WTC11 (cell line): Measurements from ENCODE around the gene ATG13. TPM values are rescaled to one million over a fixed set of nuclear protein-coding genes. Genes with fewer than 3 reads are reported as not detected.

ENCODE experiments used
- ATAC-seq: fragments of 200-7000 bp; cut with Tn5 transposase; 2 replicates; pipeline ENCODE4 v1.10.0; 2021; ENCODE audit warnings: mild to moderate bottlenecking, moderate library complexity
- CTCF ChIA-PET: fragments of 300-600 bp; sonication (Branson Sonifier 250); formaldehyde crosslinking; loops from one replicate; lab custom pipeline; 2021; ENCODE audit warnings: antibody characterized with exemption; lab: Charles Lee
- POLR2A ChIA-PET: fragments of 350-600 bp; sonication (Branson Sonifier 250); formaldehyde crosslinking; loops from one replicate; lab custom pipeline; 2021; ENCODE audit warnings: antibody characterized with exemption; lab: Charles Lee
- DNase-seq: peaks from one replicate; pipeline ENCODE4 v3.0.0; 2021; ENCODE audit warnings: low spot score
- H3K27ac Mint-ChIP-seq: 2 replicates; pipeline ENCODE4 v1.8.0; 2021; ENCODE audit warnings: mixed read lengths
- H3K27me3 Mint-ChIP-seq: 2 replicates; pipeline ENCODE4 v1.8.0; 2021; ENCODE audit warnings: low read depth, mild to moderate bottlenecking, moderate library complexity, mixed read lengths
- H3K36me3 Mint-ChIP-seq: 2 replicates; pipeline ENCODE4 v1.8.0; 2021; ENCODE audit warnings: mixed read lengths
- H3K4me1 Mint-ChIP-seq: 2 replicates; pipeline ENCODE4 v1.8.0; 2022; ENCODE audit warnings: mixed read lengths
- H3K4me3 Mint-ChIP-seq: 2 replicates; pipeline ENCODE4 v1.8.0; 2021; ENCODE audit warnings: mild to moderate bottlenecking, moderate library complexity, mixed read lengths
- H3K9me3 Mint-ChIP-seq: 2 replicates; pipeline ENCODE4 v1.8.0; 2021; ENCODE audit warnings: mixed read lengths
- ATF3 ChIP-seq: sonication (generic); formaldehyde crosslinking; conservative IDR thresholded peaks from 2 replicates; pipeline ENCODE4 v1.8.1; 2022; ENCODE audit warnings: mild to moderate bottlenecking, missing genetic modification reagents
- FOXJ3 ChIP-seq: sonication (generic); formaldehyde crosslinking; IDR thresholded peaks from 2 replicates; pipeline ENCODE4 v1.9.0; 2021; ENCODE audit warnings: missing genetic modification reagents, mild to moderate bottlenecking, borderline replicate concordance
- FOXK1 ChIP-seq: sonication (generic); formaldehyde crosslinking; IDR thresholded peaks from 2 replicates; pipeline ENCODE4 v1.8.0; 2022; ENCODE audit warnings: mild to moderate bottlenecking, moderate library complexity, missing genetic modification reagents
- HMGXB4 ChIP-seq: sonication (generic); formaldehyde crosslinking; IDR thresholded peaks from 2 replicates; pipeline ENCODE4 v1.8.1; 2023; ENCODE audit warnings: mild to moderate bottlenecking, moderate library complexity, missing genetic modification reagents
- MLX ChIP-seq: sonication (generic); formaldehyde crosslinking; IDR thresholded peaks from 2 replicates; pipeline ENCODE4 v1.8.1; 2023; ENCODE audit warnings: mild to moderate bottlenecking, missing genetic modification reagents, moderate library complexity
- NR1H2 ChIP-seq: sonication (generic); formaldehyde crosslinking; IDR thresholded peaks from 2 replicates; pipeline ENCODE4 v1.9.0; 2021; ENCODE audit warnings: mild to moderate bottlenecking, moderate library complexity, missing genetic modification reagents
- PRRX2 ChIP-seq: fragments of 250-450 bp; sonication (Bioruptor Pico); IDR thresholded peaks from 2 replicates; pipeline ENCODE4 v1.8.0; 2021; ENCODE audit warnings: mild to moderate bottlenecking
- SP1 ChIP-seq: sonication (generic); formaldehyde crosslinking; conservative IDR thresholded peaks from 2 replicates; pipeline ENCODE4 v1.8.1; 2022; ENCODE audit warnings: missing genetic modification reagents
- STAT6 ChIP-seq: sonication (generic); formaldehyde crosslinking; conservative IDR thresholded peaks from 2 replicates; pipeline ENCODE4 v1.8.1; 2023; ENCODE audit warnings: mild to moderate bottlenecking, low read depth, missing genetic modification reagents, moderate library complexity
- TCF7 ChIP-seq: sonication (generic); formaldehyde crosslinking; IDR thresholded peaks from 2 replicates; pipeline ENCODE4 v1.8.0; 2022; ENCODE audit warnings: mild to moderate bottlenecking, low read depth, missing genetic modification reagents, moderate library complexity
- ZMAT4 ChIP-seq: fragments of 250-450 bp; sonication (Bioruptor Pico); IDR thresholded peaks from 2 replicates; pipeline ENCODE4 v1.9.0; 2021; ENCODE audit warnings: mild to moderate bottlenecking
- ZNF138 ChIP-seq: sonication (generic); formaldehyde crosslinking; conservative IDR thresholded peaks from 2 replicates; pipeline ENCODE4 v1.8.1; 2022; ENCODE audit warnings: mild to moderate bottlenecking, moderate library complexity, missing genetic modification reagents
- ZNF416 ChIP-seq: fragments of 250-450 bp; sonication (Bioruptor Pico); IDR thresholded peaks from 2 replicates; pipeline ENCODE4 v1.9.0; 2021; ENCODE audit warnings: mild to moderate bottlenecking, inconsistent platforms
- total RNA-seq: library from RNA; stranded (reverse); gene quantifications from 3 replicates; pipeline ENCODE4 v1.2.3, GENCODE V29; 2021
- TF ChIP-seq, protein P1 (sequence below): sonication (generic); formaldehyde crosslinking; IDR thresholded peaks from 2 replicates; pipeline ENCODE4 v1.8.1; 2023; ENCODE audit warnings: mild to moderate bottlenecking, missing genetic modification reagents, borderline replicate concordance
- TF ChIP-seq, protein P2 (sequence below): sonication (generic); formaldehyde crosslinking; IDR thresholded peaks from 2 replicates; pipeline ENCODE4 v1.8.1; 2022; ENCODE audit warnings: mild to moderate bottlenecking, missing genetic modification reagents, moderate library complexity, borderline replicate concordance

ATG13 gene
- total RNA-seq, 1 experiment from 2014 or later, result 85.4 TPM

- Mint-ChIP-seq H3K27me3 (no peaks in the 10 kb centered on the region), H3K27ac (peak overlapping the region; percentile 55; the same call in 1 of the 2 replicates), H3K4me3 (no peak overlapping the region), H3K4me1 (no peaks in the 10 kb centered on the region), H3K9me3 (no peaks in the 10 kb centered on the region), H3K36me3 (peaks cover 2% of the 10 kb centered on the region; the same call in 1 of the 2 replicates)
- DNase-seq (no peak), ATAC-seq (no peak)
- TF ChIP-seq, protein P1, sequence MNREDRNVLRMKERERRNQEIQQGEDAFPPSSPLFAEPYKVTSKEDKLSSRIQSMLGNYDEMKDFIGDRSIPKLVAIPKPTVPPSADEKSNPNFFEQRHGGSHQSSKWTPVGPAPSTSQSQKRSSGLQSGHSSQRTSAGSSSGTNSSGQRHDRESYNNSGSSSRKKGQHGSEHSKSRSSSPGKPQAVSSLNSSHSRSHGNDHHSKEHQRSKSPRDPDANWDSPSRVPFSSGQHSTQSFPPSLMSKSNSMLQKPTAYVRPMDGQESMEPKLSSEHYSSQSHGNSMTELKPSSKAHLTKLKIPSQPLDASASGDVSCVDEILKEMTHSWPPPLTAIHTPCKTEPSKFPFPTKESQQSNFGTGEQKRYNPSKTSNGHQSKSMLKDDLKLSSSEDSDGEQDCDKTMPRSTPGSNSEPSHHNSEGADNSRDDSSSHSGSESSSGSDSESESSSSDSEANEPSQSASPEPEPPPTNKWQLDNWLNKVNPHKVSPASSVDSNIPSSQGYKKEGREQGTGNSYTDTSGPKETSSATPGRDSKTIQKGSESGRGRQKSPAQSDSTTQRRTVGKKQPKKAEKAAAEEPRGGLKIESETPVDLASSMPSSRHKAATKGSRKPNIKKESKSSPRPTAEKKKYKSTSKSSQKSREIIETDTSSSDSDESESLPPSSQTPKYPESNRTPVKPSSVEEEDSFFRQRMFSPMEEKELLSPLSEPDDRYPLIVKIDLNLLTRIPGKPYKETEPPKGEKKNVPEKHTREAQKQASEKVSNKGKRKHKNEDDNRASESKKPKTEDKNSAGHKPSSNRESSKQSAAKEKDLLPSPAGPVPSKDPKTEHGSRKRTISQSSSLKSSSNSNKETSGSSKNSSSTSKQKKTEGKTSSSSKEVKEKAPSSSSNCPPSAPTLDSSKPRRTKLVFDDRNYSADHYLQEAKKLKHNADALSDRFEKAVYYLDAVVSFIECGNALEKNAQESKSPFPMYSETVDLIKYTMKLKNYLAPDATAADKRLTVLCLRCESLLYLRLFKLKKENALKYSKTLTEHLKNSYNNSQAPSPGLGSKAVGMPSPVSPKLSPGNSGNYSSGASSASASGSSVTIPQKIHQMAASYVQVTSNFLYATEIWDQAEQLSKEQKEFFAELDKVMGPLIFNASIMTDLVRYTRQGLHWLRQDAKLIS (CRISPR knock-in tag), result no peak
- no peak for TF ChIP-seq ZMAT4
- TF ChIP-seq ZNF416, result no peak
- ChIA-PET POLR2A (interaction anchor here (0.6 kb wide), 1 partner anchor 314 kb away, joined by 3 read pairs; no protein-coding TSS in a partner anchor), CTCF (interaction anchor here (1.3 kb wide), 1 partner anchor 13 kb away, joined by 4 read pairs; the partner anchor contains the start of genes ARHGAP1 and ZNF408)
Observed at GRCh38 chr11:46686886-46687795, 69.8 kb downstream of the ATG13 start.

DNA sequence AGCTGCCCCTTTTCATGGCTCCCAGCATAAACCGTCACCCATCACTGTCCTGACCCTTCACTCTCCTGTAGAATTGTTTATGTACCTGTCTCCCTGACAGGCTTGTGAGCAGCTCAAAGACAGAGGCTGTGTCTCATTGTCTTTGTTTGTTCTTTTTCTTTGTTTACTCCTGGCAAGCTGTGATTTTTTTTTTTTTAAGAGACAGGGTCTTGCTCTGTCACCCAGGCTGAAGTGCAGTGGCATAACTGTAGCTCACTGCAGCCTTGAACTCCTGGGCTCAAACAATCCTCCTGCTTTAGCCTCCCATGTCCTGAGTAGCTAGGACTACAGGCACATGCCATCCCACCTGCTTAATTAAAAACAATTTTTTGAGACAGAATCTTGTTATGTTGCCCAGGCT, 73.3 kb downstream of the ATG13 start:
- H3K4me1 Mint-ChIP-seq, result no peaks in the 10 kb centered on the region
- peaks cover 2% of the 10 kb centered on the region; the same call in 1 of the 2 replicates for H3K36me3 Mint-ChIP-seq
- DNase-seq, result no peak
- no peaks in the 10 kb centered on the region for H3K9me3 Mint-ChIP-seq
- H3K27me3 Mint-ChIP-seq, result no peaks in the 10 kb centered on the region
- H3K4me3 Mint-ChIP-seq, result no peak overlapping the region
- ATAC-seq, result no peak
- ChIA-PET POLR2A (interaction anchor here (0.6 kb wide), 1 partner anchor 9 kb away, joined by 3 read pairs; no protein-coding TSS in a partner anchor), CTCF (interaction anchor here (0.8 kb wide), 1 partner anchor 299 kb away, joined by 3 read pairs; the partner anchor contains the start of gene CHRM4)
- H3K27ac Mint-ChIP-seq, result no peak overlapping the region
- no peak for TF ChIP-seq NR1H2
- no peak for TF ChIP-seq SP1 (CRISPR knock-in tag)
- no peak for TF ChIP-seq ZMAT4
- TF ChIP-seq, protein P2, sequence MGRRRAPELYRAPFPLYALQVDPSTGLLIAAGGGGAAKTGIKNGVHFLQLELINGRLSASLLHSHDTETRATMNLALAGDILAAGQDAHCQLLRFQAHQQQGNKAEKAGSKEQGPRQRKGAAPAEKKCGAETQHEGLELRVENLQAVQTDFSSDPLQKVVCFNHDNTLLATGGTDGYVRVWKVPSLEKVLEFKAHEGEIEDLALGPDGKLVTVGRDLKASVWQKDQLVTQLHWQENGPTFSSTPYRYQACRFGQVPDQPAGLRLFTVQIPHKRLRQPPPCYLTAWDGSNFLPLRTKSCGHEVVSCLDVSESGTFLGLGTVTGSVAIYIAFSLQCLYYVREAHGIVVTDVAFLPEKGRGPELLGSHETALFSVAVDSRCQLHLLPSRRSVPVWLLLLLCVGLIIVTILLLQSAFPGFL (CRISPR knock-in tag), result no peak
- TF ChIP-seq PRRX2 (CRISPR knock-in tag), result no peak
- TF ChIP-seq TCF7, result no peak
- no peak for TF ChIP-seq STAT6 (CRISPR knock-in tag)
- TF ChIP-seq ZNF138 (CRISPR knock-in tag), result no peak
- TF ChIP-seq HMGXB4 (CRISPR knock-in tag), result no peak
- TF ChIP-seq FOXJ3, result no peak
- TF ChIP-seq FOXK1 (CRISPR knock-in tag), result no peak
- TF ChIP-seq, protein P1 (CRISPR knock-in tag), result no peak
- TF ChIP-seq ATF3, result no peak
- TF ChIP-seq MLX (CRISPR knock-in tag), result no peak
